Bronchial epithelial cell (primary cell): ENCODE data around the gene HGF. TPM values are rescaled to one million over a fixed set of nuclear protein-coding genes. Genes with fewer than 3 reads are reported as not detected.

ENCODE experiments used
- DNase-seq: peaks from one replicate; pipeline ENCODE4 v3.0.0-alpha.2; 2010; ENCODE audit warnings: low read depth
- FAIRE-seq: peaks from 2 replicates; lab custom pipeline; 2011; peaks lifted over from hg19 to GRCh38; lab: Jason Lieb, UNC
- H3K27me3 ChIP-seq: 2 replicates; pipeline ENCODE4 v1.5.1; 2011; ENCODE audit warnings: low read length; ENCODE audit not compliant: control insufficient read depth, insufficient read depth
- H3K36me3 ChIP-seq: 2 replicates; pipeline ENCODE4 v1.5.1; 2011; ENCODE audit warnings: low read length; ENCODE audit not compliant: control insufficient read depth, insufficient read depth
- H3K4me3 ChIP-seq: 2 replicates; pipeline ENCODE4 v1.5.1; 2011; ENCODE audit warnings: mild to moderate bottlenecking, low read depth, low read length, control low read depth
- total RNA-seq: library from RNA; depleted of rRNA; stranded (reverse); fragments of >200 nt; gene quantifications from 2 replicates; pipeline ENCODE4 v1.2.1, GENCODE V29; 2014
- TF ChIP-seq, protein P1 (sequence below): IDR thresholded peaks from 2 replicates; pipeline ENCODE4 v1.5.1; 2011; ENCODE audit warnings: mild to moderate bottlenecking, moderate library complexity, low read length, control low read depth, inconsistent platforms; ENCODE audit not compliant: insufficient read depth, severe bottlenecking

The HGF gene
- total RNA-seq, 1 donor from 2014 or later: 3.7 TPM

DNA sequence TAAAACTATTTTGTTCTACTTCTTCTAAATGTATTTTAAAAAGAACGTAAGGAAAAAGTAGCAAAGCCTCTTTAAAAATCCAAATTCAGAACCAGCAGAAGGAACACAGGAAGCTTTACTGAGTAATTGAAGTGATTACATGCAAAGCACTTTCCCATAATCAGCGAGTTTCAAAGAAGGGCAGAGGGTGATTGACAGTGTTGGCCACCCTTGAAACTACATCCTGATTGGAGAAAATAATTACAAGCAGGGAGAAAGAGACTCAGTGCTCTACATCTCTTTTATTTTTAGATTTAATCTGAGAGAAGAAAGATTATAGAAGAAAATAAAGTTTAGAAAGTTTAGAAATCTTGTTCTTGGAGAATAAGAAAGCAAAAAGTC lies 20.3 kb upstream of the HGF start:
- FAIRE-seq: no peak
- H3K27me3 ChIP-seq: no peaks in the 10 kb centered on the region
- TF ChIP-seq, protein P1, sequence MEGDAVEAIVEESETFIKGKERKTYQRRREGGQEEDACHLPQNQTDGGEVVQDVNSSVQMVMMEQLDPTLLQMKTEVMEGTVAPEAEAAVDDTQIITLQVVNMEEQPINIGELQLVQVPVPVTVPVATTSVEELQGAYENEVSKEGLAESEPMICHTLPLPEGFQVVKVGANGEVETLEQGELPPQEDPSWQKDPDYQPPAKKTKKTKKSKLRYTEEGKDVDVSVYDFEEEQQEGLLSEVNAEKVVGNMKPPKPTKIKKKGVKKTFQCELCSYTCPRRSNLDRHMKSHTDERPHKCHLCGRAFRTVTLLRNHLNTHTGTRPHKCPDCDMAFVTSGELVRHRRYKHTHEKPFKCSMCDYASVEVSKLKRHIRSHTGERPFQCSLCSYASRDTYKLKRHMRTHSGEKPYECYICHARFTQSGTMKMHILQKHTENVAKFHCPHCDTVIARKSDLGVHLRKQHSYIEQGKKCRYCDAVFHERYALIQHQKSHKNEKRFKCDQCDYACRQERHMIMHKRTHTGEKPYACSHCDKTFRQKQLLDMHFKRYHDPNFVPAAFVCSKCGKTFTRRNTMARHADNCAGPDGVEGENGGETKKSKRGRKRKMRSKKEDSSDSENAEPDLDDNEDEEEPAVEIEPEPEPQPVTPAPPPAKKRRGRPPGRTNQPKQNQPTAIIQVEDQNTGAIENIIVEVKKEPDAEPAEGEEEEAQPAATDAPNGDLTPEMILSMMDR: no peak
- H3K4me3 ChIP-seq: no peak overlapping the region
- no peaks in the 10 kb centered on the region for H3K36me3 ChIP-seq
- DNase-seq: no peak

DNA sequence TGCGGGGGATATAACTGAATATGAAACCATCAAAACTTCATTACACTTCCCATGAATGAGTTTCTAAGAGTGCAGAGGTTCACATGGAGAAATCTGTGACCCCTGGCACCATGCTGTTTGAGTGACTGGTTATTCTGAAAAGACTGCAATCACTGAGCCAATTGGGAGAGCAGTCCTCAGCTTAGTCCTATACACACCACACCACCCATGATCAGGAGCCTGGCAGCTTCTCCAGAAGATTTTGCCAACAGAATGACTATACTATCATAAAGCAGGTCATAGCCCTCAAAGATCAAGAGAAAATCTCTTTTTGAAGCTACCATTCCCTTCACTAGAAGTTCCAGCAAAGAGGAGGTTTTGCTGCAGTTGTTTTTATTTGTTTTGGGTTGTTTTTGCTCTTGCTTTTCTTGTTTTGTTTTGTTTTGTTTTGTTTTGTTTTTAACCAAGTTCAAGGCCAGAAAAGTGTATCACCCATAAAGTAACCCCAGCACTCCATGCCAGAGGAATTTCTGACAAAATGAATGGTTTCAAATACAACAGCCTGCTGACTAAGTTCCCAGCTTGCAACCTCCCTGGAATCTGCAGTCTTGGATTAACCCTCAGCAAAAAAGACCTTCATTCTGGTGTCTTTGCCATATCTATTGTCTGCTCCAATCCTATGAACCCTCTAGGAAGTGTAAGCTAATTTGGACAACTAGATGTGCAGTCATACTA lies 19.7 kb upstream of the HGF start:
- FAIRE-seq: no peak
- Histone ChIP-seq H3K36me3 (no peaks in the 10 kb centered on the region), H3K27me3 (no peaks in the 10 kb centered on the region), H3K4me3 (no peak overlapping the region)
- TF ChIP-seq, protein P1: no peak
- no peak for DNase-seq

DNA sequence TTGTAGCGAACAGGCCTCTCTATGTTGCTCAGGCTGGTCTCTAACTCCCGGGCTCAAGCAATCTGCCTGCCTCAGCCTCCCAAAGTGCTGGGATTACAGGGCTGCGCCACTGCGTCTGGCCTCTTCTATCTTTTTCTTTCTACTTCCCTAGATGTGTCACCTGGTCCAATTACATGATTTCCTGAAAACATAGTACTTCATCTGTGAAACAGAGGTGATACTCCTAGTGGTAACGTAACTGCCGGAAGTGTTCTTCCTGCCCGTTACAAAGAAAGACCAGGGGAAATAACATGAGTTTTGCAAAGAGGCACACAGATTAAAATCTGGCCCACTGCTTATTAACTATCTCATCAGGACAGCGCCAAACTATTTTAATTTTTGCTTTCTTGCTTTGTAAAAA lies 18.4 kb upstream of the HGF start:
- Histone ChIP-seq H3K4me3 (no peak overlapping the region), H3K36me3 (no peaks in the 10 kb centered on the region), H3K27me3 (no peaks in the 10 kb centered on the region)
- TF ChIP-seq, protein P1: no peak
- DNase-seq (no peak), FAIRE-seq (no peak)

DNA sequence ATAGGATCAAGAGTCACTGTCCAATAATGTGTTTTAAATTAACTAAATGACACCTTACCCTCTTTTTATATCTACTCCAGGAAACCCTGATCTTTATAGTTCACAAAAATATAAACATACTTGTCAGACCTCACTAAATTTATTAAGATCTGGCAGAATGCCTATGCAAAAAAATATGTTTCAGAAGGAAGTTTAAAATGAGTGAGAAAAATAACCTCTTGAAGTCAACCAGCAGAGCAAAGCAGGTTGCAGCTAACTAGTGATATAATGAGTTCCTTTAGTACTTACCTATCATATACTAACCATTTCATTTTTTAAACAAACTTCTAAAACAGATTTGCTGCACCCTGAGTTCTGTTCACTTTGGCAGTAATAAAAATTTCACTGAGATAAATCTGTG lies 14.0 kb upstream of the HGF start:
- FAIRE-seq (no peak), DNase-seq (no peak)
- Histone ChIP-seq H3K27me3 (no peaks in the 10 kb centered on the region), H3K36me3 (no peaks in the 10 kb centered on the region), H3K4me3 (no peak overlapping the region)
- TF ChIP-seq, protein P1: no peak

DNA sequence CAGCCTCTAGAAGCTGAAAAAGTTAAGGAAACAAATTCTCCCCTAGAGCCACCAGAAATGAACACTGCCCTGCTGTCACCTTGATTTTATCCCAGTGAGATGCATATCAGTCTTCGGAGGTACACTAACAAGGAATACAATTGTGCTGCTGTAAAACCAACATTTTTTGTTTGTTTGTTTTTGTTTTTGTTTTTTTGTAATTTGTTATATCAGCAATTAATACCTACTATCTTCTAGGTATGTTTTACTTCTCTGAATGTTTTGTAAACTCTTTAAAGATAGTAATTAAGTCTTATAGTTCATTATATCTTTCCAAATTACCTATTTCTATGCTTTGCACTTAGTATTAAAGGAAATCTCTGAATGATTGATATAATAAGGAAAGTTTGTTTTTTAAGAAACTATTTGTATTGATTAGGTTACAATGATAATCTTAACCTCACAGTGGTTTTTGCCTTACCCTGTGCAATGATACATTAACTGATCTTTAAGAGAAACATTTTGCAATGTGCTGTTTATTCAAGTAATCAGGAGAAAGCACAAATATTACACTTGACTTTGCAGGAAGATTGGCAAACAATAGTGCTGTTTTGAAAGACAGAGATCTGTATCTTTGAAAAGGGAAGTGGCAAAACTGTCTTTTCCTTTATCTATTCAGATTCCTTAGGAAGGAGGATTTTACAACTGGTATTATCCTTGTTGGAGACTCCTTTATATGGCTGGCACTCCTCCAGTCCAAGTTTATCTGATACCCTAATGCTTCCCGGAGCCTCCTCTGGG lies 11.3 kb upstream of the HGF start:
- TF ChIP-seq, protein P1: no peak
- Histone ChIP-seq H3K4me3 (no peak overlapping the region), H3K27me3 (no peaks in the 10 kb centered on the region), H3K36me3 (no peaks in the 10 kb centered on the region)
- no peak for FAIRE-seq
- DNase-seq: no peak
